Uterus (tissue), 4 donors: Measurements from ENCODE around the gene MR1. TPM values are rescaled to one million over a fixed set of nuclear protein-coding genes. Genes with fewer than 3 reads are reported as not detected.
A peak's percentile ranks its signal among the peaks of the same experiment; 100 is the strongest.

Experiments used
- DNase-seq, 2 donors: peaks; one replicate each; pipeline ENCODE4 v3.0.0-alpha.2; 2019 to 2020
- H3K27ac ChIP-seq, 2 donors: fragments of 200-600 bp; sonication (generic); 1 replicate in 1 of 2; 2 replicates in 1 of 2; pipeline ENCODE4 v1.5.1; 2016 to 2018
- H3K27me3 ChIP-seq, 2 donors: fragments of 200-600 bp; sonication (generic); one replicate each; pipeline ENCODE4 v1.5.1; 2018 to 2019; ENCODE audit warnings: control low read depth in 1 of 2
- H3K36me3 ChIP-seq, 2 donors: fragments of 200-600 bp; sonication (generic); one replicate each; pipeline ENCODE4 v1.5.1; 2019; ENCODE audit warnings: control low read depth in 1 of 2
- H3K4me1 ChIP-seq, 2 donors: fragments of 200-600 bp; sonication (generic); one replicate each; pipeline ENCODE4 v1.5.1; 2018 to 2019; ENCODE audit warnings: control low read depth in 1 of 2
- H3K4me3 ChIP-seq, 2 donors: fragments of 200-600 bp; sonication (generic); 1 replicate in 1 of 2; 2 replicates in 1 of 2; pipeline ENCODE4 v1.5.1; 2018 to 2019; ENCODE audit warnings: mild to moderate bottlenecking in 1 of 2
- H3K9me3 ChIP-seq, 2 donors: fragments of 200-600 bp; sonication (generic); one replicate each; pipeline ENCODE4 v1.5.1; 2019; ENCODE audit warnings: control low read depth in 1 of 2
- POLR2A ChIP-seq, 2 donors: fragments of 450-650 bp; IDR thresholded peaks; one replicate each; pipeline ENCODE4 v1.6.1; 2016; ENCODE audit warnings: antibody characterized with exemption in 2 of 2, mild to moderate bottlenecking in 1 of 2, moderate library complexity in 1 of 2
- intact Hi-C: fragments of 100-400 bp; cut with DNase I; formaldehyde crosslinking; loops from one replicate; pipeline ENCODE4 v1.15.1; 2023; ENCODE audit warnings: low total_unique reads
- total RNA-seq, 4 donors: library from RNA; depleted of rRNA in 3 of 4; stranded (reverse); fragments of >200 nt in 3 of 4; gene quantifications; one replicate each; pipeline versions ENCODE4 v1.1.0 to v1.2.4, GENCODE V29; 2014 to 2023
- TF ChIP-seq, protein P1 (sequence below), 4 experiments: fragments of 200-600 bp in 2 of 4; fragments of 450-650 bp in 2 of 4; sonication (generic) in 2 of 4; IDR thresholded peaks; one replicate each; pipeline ENCODE4 v1.5.1; 2016 to 2019; ENCODE audit warnings: antibody characterized with exemption in 4 of 4, mild to moderate bottlenecking in 2 of 4, moderate library complexity in 1 of 4
- donor health status: DM: yes; HTN: yes; CAD: no.

Gene MR1
- total RNA-seq, 4 donors from 2014 or later, result 13.8 to 29.7 (median 16.2) TPM

DNA sequence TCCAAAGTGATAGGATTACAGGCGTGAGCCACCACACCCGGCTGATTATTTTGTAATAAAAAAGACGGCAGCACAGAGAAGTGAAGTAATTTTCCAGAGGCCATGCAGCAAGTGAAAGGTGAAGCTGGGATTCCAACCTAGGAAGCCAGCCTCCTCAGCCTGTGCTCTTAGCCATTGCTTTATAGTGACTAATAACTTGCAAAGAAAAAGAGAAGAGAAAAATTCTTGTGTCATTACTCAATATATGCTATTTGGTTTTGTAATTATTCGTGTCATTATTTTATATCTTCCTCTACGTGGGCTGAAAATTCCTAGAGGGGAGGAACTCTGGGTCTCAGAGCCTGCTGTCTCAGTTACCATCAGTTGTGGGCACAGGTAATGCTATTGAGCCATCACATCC is 53.1 kb downstream of the MR1 start:
- H3K27ac ChIP-seq, result no peak overlapping the region
- TF ChIP-seq, protein P1, sequence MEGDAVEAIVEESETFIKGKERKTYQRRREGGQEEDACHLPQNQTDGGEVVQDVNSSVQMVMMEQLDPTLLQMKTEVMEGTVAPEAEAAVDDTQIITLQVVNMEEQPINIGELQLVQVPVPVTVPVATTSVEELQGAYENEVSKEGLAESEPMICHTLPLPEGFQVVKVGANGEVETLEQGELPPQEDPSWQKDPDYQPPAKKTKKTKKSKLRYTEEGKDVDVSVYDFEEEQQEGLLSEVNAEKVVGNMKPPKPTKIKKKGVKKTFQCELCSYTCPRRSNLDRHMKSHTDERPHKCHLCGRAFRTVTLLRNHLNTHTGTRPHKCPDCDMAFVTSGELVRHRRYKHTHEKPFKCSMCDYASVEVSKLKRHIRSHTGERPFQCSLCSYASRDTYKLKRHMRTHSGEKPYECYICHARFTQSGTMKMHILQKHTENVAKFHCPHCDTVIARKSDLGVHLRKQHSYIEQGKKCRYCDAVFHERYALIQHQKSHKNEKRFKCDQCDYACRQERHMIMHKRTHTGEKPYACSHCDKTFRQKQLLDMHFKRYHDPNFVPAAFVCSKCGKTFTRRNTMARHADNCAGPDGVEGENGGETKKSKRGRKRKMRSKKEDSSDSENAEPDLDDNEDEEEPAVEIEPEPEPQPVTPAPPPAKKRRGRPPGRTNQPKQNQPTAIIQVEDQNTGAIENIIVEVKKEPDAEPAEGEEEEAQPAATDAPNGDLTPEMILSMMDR (IDR thresholded peaks at IDR 0.05), result no peak
- intact Hi-C loops, result no loop called here
- no peaks in the 10 kb centered on the region for H3K27me3 ChIP-seq
- no peak overlapping the region for H3K4me3 ChIP-seq
- H3K9me3 ChIP-seq, result no peaks in the 10 kb centered on the region
- no peaks in the 10 kb centered on the region for H3K36me3 ChIP-seq
- no peak for DNase-seq
- no peaks in the 10 kb centered on the region for H3K4me1 ChIP-seq

DNA sequence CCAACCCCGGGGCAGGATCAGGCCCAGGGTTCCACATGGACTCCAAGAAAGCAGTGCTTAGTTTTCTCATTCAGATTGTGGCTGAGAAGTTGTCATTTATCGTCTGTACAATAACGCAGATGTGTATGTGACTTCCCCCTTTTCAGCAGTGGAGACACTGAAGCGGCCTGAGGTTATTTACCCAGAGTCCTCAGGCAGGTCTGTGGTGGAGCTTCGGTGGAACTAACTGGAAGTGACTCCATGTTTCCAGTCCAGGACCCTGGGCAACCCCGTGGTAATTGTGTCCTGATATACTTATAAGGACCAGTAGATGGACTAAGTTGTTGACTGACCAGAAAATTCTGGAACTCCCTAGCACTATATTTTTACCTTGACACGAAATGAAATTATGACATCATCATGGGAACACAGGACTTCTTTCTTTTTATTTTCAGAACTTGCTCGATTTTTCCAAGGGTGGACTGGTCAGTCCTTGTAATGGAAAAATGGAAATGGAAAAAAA is 53.7 kb downstream of the MR1 start:
- TF ChIP-seq, protein P1 (IDR thresholded peaks at IDR 0.05), result no peak
- TF ChIP-seq POLR2A (IDR thresholded peaks at IDR 0.05), result no peak
- H3K9me3 ChIP-seq, result no peaks in the 10 kb centered on the region
- DNase-seq, result no peak
- no peaks in the 10 kb centered on the region for H3K27me3 ChIP-seq
- H3K4me3 ChIP-seq, result no peak overlapping the region
- H3K36me3 ChIP-seq, result no peaks in the 10 kb centered on the region
- no peaks in the 10 kb centered on the region for H3K4me1 ChIP-seq
- H3K27ac ChIP-seq, result peak overlapping the region; percentile 16 to 98
- intact Hi-C loops, result no loop called here

DNA sequence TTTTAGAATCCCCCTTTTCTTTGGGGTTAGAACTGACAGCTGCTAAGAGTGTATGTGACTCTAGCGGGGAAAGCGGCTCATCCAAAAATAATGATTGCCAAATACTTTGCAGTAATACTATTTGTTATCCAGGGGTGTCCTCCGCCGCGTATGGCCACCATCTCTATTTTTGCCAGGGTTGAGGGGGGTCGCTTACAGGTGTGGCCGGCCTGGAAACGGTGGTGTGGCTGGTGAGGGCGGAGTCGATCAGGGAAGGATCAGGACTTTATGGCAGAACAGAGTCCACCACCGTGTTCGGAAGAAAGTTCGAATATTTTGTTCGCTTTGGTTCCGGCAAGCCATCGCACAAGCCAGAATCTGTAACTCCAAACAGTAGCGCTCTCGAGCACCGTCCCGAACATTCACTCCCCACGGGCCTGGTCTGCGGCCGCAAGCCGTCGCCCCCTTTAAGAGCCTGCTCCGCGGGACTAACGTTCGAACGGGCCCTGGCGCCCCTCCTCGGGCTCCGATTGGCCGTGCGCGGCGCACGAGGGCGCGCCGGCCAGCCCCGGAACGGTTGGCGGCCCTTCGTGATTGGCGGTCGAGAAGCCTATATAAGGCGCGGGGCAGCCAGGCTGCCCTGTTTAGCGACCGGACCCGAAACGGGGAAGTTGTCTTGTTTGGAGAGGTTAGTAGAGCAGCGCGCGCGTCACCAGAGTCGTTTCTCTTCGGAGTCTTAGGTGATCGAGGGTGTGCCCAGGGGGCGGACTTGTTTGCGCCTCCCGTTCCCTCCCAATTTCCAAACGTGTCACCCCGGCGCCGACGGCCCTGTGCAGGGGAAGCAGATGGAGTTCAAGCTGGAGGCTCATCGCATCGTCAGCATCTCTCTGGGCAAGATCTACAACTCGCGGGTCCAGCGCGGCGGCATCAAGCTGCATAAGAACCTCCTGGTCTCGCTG is 54.6 kb downstream of the MR1 start, which contains the start of gene IER5:
TSS of gene IER5 (plus strand) at position 622 of the 938 bp plus-strand sequence. CDS start at position 825, 203 bp downstream.
- Histone ChIP-seq H3K27ac (peak within 1 kb of the TSS; percentile 98 to 99), H3K4me3 (peak within 1 kb of the TSS; percentile 74 to 94), H3K27me3 (no peaks in the 10 kb centered on the region), H3K36me3 (no peaks in the 10 kb centered on the region), H3K4me1 (no peaks in the 10 kb centered on the region), H3K9me3 (no peaks in the 10 kb centered on the region)
- DNase-seq, result peak; percentile 97 to 98
- TF ChIP-seq, protein P1 (IDR thresholded peaks at IDR 0.05), result no peak
- peak; percentile 100 for TF ChIP-seq POLR2A (IDR thresholded peaks at IDR 0.05)
- intact Hi-C loops, result loop anchor here (2.0 kb wide), 1 partner anchor 54 kb away; no protein-coding TSS in a partner anchor

DNA sequence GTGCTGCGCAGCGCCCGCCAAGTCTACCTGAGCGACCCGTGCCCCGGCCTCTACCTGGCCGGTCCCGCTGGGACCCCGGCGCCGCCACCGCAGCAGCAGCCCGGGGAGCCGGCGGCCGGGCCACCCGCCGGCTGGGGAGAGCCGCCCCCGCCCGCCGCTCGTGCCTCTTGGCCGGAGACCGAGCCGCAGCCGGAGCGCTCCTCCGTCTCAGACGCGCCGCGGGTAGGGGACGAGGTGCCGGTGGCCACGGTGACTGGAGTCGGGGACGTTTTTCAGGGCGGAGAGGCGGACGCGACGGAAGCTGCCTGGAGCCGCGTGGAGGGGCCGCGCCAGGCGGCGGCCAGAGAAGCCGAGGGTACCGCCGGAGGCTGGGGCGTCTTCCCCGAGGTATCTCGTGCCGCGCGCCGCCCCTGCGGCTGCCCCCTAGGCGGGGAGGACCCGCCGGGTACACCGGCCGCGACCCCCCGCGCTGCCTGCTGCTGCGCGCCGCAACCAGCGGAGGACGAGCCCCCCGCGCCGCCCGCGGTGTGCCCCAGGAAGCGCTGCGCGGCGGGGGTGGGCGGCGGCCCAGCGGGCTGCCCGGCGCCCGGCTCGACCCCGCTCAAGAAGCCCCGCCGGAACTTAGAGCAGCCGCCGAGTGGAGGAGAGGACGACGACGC is 55.4 kb downstream of the MR1 start:
- peak overlapping the region; percentile 98 to 99 for H3K27ac ChIP-seq
- H3K36me3 ChIP-seq, result no peaks in the 10 kb centered on the region
- no peaks in the 10 kb centered on the region for H3K27me3 ChIP-seq
- TF ChIP-seq POLR2A (IDR thresholded peaks at IDR 0.05), result no peak
- TF ChIP-seq, protein P1 (IDR thresholded peaks at IDR 0.05), result no peak
- DNase-seq, result peak in 1 of 2 donors; percentile 39
- intact Hi-C loops, result loop anchor here (2.0 kb wide), 1 partner anchor 54 kb away; no protein-coding TSS in a partner anchor
- no peaks in the 10 kb centered on the region for H3K9me3 ChIP-seq
- peaks cover 0 to 3% of the 10 kb centered on the region in 2 donors for H3K4me1 ChIP-seq
- H3K4me3 ChIP-seq, result peak overlapping the region; percentile 74 to 94
